HUES6 (cell line): Measurements from ENCODE around the gene RPL22L1.
"Not testable (repeated sequence)": the region's sequence is repeated elsewhere in the genome, so short reads cannot be mapped to it uniquely, and the experiment has no call there.

Source experiments
- H3K27ac ChIP-seq: 2 replicates; pipeline ENCODE4 v1.7.0; 2013; ENCODE audit warnings: low read depth, mild to moderate bottlenecking, low read length, inconsistent platforms
- H3K27me3 ChIP-seq: 2 replicates; pipeline ENCODE4 v1.6.1; 2013; ENCODE audit warnings: low read length; ENCODE audit not compliant: control insufficient read depth, insufficient read depth
- H3K36me3 ChIP-seq: 2 replicates; pipeline ENCODE4 v1.6.1; 2013; ENCODE audit warnings: low read length; ENCODE audit not compliant: control insufficient read depth, insufficient read depth
- H3K4me1 ChIP-seq: 2 replicates; pipeline ENCODE4 v1.6.1; 2013; ENCODE audit warnings: low read length; ENCODE audit not compliant: control insufficient read depth, insufficient read depth
- H3K4me3 ChIP-seq: 2 replicates; pipeline ENCODE4 v1.5.1; 2013; ENCODE audit warnings: low read depth, low read length
- H3K9ac ChIP-seq: one replicate; pipeline ENCODE4 v1.6.1; 2013; ENCODE audit warnings: mild to moderate bottlenecking, low read length
- H3K9me3 ChIP-seq: 2 replicates; pipeline ENCODE4 v1.6.1; 2013; ENCODE audit warnings: low read depth, low read length; ENCODE audit not compliant: control insufficient read depth, insufficient read depth

The RPL22L1 gene

DNA sequence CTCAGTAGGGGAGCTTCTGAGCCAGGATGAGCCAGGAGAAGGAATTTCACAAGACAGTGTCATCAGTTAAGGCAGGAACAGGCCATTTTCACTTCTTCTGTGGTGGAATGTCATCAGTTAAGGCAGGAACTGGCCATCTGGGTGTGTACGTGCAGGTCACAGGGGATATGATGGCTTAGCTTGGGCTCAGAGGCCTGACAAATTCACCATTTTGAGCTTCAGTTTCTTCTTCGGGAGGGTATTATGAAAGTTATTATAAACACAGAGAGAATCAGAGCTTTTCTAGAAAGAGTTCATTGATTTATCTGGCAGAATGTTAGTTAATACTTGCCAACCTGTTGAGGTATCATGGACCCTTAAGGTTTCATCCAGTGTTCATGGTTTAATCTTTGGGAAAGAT is 46.4 kb downstream of the RPL22L1 start:
- not testable (repeated sequence) for H3K27me3 ChIP-seq, H3K4me3 ChIP-seq, H3K9me3 ChIP-seq, H3K27ac ChIP-seq, H3K9ac ChIP-seq, H3K36me3 ChIP-seq
- peaks cover 25% of the 10 kb centered on the region for H3K4me1 ChIP-seq

DNA sequence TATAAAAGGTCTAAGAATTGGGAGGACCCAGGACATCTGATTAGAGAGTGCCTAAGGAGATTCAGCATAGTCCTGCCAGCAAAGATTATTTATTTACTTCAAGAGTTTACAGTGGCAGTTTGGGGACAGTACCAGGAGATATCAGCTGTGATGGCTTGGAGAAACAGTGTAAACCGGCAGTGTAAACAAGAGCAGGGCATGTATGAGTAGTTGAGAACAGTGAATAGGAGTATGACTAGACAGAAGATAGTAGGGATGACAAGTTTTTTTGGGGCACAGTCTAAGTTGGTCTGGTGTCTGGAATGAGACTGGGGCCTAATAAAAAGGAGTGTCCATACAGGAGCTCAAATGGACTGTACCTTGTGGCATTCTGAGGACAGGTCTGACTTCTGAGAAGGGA is 51.7 kb downstream of the RPL22L1 start:
- peaks cover 43% of the 10 kb centered on the region for H3K4me1 ChIP-seq
- H3K27me3 ChIP-seq, result not testable (repeated sequence)

DNA sequence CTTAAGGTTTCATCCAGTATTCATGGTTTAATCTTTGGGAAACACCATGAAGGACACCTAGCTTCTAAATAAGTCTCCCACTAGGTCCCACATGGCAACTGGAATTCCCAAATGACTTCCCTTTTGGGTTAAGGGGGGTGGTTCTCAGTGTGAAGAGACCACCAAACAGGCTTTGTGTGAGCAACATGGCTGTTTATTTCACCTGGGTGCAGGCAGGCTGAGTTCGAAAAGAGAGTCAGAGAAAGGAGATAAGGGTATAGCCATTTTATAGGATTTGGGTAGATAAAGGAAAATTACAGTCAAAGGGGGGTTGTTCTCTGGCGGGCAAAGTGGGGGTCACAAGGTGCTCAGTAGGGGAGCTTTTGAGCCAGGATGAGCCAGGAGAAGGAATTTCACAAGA is 52.5 kb downstream of the RPL22L1 start:
- H3K9me3 ChIP-seq, H3K4me3 ChIP-seq, H3K36me3 ChIP-seq, H3K27me3 ChIP-seq: not testable (repeated sequence)
- Histone ChIP-seq H3K4me1 (peaks cover 52% of the 10 kb centered on the region), H3K9ac (peak overlapping the region; percentile 60), H3K27ac (peak overlapping the region; percentile 74; the same call in 1 of the 2 replicates)

More for the DNA sequence above, 51.7 kb downstream of the RPL22L1 start:
- not testable (repeated sequence) for H3K36me3 ChIP-seq, H3K9me3 ChIP-seq, H3K27ac ChIP-seq, H3K4me3 ChIP-seq
- H3K9ac ChIP-seq, result peak overlapping the region; percentile 11

DNA sequence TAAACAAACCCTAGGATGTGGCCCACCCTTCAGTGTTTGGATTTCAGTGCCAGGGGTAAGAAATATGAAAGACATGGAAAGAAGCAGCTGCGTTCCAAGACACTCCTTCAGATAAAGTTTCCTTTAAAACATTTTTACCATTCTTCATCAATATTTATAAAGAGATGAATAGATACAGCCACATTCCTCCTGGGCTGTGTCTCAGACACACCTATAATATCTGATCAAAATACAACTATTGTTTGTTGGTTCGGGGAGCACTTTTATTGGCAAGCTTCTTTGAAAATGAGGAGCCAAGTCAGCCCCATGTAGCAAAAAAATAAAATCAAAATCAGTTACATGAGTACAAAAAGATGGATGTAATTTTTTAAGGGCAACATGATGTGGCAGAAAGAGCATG is 53.2 kb downstream of the RPL22L1 start:
- Histone ChIP-seq H3K9ac (peak overlapping the region; percentile 60), H3K27me3 (no peaks in the 10 kb centered on the region), H3K36me3 (no peaks in the 10 kb centered on the region), H3K9me3 (no peaks in the 10 kb centered on the region), H3K27ac (peak overlapping the region; percentile 74; the same call in 1 of the 2 replicates), H3K4me3 (no peak overlapping the region; the same call in 1 of the 2 replicates), H3K4me1 (peaks cover 56% of the 10 kb centered on the region)

DNA sequence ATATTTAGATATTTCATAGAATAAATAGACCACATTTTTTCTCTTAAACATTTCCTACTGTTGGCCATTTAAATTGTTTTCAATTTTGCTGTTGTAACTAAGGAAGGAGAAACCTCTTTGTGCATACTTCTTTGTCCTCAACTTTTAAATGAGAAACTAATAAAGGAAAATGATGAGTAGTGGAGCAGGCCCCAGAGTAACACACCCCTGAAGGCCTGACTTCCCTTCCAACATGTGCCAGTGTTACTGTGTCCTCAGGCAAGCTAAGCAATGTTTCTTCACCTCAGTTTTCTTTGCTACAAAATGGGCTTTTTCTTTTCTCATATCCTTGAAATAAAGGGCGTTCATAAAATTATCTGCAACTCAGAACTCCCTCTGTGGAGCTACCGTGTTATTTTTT is 53.7 kb downstream of the RPL22L1 start:
- no peaks in the 10 kb centered on the region for H3K27me3 ChIP-seq
- peaks cover 61% of the 10 kb centered on the region for H3K4me1 ChIP-seq
- H3K36me3 ChIP-seq, result no peaks in the 10 kb centered on the region
- H3K9me3 ChIP-seq, result no peaks in the 10 kb centered on the region
- H3K27ac ChIP-seq, result peak overlapping the region; percentile 74; the same call in 1 of the 2 replicates
- no peak overlapping the region for H3K9ac ChIP-seq
- no peak overlapping the region for H3K4me3 ChIP-seq

DNA sequence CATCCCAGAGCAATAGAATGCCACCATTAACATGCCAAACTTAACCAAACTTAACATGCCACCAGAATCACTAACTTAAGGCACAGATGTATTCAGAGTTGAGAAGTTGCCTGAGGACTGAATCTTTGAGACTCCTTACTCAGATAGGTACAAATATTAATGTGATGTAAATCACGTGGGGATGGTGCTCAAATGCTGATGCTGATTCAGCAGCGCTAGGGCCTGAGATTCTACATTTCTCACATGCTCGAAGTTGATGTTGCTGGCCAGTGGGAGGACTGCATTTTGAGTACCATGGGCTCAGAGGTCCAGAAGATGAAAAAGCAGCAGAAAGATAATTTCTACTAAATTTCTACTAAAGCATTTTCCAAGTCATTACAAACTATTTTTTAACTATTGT is 54.1 kb downstream of the RPL22L1 start:
- no peak overlapping the region for H3K27ac ChIP-seq
- no peaks in the 10 kb centered on the region for H3K27me3 ChIP-seq
- peaks cover 61% of the 10 kb centered on the region for H3K4me1 ChIP-seq
- no peaks in the 10 kb centered on the region for H3K36me3 ChIP-seq
- H3K4me3 ChIP-seq, result no peak overlapping the region
- H3K9me3 ChIP-seq, result no peaks in the 10 kb centered on the region
- no peak overlapping the region for H3K9ac ChIP-seq

DNA sequence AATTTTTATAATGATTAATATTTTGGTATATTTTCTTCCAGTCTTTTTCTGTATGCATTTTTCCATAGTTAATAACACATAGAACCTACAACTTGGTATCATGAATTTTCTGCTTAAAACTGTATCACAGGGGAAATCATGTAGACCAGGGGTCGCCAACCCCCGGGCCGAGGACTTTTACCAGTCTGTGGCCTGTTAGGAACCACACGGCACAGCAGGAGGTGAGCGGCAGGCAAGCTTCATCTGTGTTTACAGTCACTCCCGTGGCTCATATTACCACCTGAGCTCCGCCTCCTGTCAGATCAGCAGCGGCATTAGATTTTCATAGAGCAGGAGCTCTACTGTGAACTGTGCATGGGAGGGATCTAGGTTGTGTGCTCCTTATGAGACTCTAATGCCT is 54.7 kb downstream of the RPL22L1 start:
- Histone ChIP-seq H3K36me3 (no peaks in the 10 kb centered on the region), H3K27ac (no peak overlapping the region), H3K27me3 (no peaks in the 10 kb centered on the region), H3K4me3 (no peak overlapping the region), H3K9ac (no peak overlapping the region), H3K4me1 (peaks cover 61% of the 10 kb centered on the region), H3K9me3 (no peaks in the 10 kb centered on the region)
